HG02798 (cell line): Measurements from ENCODE around the gene ZBTB45.

Source experiments
- ATAC-seq: cut with Tn5 transposase; IDR thresholded peaks from one replicate; pipeline ENCODE4 v1.9.1; 2021; ENCODE audit warnings: mild to moderate bottlenecking; ENCODE audit not compliant: unreplicated experiment, poor library complexity

ZBTB45 gene

GRCh38 chr19:58519355-58520256, at the start of gene ZBTB45:
TSS of gene ZBTB45 (minus strand) at chr19:58519810. CDS start at chr19:58517673, 2,137 bp downstream.
- ATAC-seq = peak; percentile 85

DNA sequence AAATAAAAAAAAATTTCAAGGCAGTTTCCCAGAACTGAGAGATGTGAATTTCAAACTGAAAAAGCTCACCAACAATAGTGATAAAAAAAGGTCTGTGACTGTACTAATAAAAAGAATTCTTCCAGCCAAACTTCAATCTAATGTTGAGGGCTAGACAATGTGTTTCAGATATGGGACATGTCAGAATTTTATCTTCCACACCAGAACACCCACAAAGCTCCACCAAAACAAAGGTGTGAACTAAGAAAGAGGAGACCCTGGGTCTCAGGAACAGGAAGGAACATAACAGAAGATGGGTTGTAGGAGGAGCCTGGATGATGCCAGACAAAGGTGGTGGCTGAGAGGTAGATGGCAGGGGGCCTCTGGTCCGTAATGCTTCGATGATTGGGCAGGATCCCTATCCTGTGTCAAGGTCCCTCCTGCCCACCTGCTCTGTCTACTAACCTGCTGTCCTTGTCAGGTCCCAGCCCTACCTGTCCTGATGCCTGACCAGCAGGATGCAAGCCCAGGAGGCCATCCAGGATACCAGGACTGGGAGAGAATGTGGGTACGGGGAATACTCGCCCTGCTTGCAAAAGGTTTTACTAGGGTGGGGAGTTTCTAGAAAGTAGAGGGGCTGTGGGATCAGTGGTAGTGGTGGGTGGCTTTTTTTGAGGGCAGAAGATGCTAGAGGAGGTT, 49.0 kb upstream of the ZBTB45 start:
- ATAC-seq = no peak

GRCh38 chr19:58566989-58567388, 47.4 kb upstream of the ZBTB45 start:
- ATAC-seq = no peak

- ATAC-seq = no peak
These were observed 44.2 kb upstream of the ZBTB45 start for GRCh38 chr19:58563823-58564222.

DNA sequence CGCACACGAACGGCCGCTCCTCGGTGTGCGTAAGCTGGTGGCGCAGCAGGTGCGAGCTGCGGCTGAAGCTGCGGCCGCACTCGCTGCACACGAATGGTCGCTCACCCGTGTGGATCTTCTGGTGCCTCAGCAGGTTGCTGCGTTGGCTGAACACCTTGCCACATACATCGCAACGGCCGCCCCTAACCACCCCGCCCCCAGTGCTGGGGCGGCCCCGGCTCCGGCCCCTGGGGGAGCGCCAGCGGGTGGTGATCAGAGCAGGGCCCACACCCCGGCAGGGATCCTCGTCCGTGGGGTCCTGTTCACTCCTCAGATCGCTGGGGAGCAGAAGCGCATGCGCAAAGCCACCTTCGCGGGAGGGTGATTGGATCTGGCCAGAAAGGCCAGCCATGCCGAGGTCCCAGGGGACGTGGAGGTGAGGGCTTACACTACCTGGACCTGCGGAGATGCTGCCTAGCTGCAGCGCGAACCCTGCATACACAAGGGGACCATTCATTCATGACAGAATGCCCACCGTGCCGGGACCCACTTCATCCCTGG, 43.5 kb upstream of the ZBTB45 start:
- no peak for ATAC-seq

- ATAC-seq = no peak
These were observed 42.8 kb upstream of the ZBTB45 start for GRCh38 chr19:58562122-58563033.

DNA sequence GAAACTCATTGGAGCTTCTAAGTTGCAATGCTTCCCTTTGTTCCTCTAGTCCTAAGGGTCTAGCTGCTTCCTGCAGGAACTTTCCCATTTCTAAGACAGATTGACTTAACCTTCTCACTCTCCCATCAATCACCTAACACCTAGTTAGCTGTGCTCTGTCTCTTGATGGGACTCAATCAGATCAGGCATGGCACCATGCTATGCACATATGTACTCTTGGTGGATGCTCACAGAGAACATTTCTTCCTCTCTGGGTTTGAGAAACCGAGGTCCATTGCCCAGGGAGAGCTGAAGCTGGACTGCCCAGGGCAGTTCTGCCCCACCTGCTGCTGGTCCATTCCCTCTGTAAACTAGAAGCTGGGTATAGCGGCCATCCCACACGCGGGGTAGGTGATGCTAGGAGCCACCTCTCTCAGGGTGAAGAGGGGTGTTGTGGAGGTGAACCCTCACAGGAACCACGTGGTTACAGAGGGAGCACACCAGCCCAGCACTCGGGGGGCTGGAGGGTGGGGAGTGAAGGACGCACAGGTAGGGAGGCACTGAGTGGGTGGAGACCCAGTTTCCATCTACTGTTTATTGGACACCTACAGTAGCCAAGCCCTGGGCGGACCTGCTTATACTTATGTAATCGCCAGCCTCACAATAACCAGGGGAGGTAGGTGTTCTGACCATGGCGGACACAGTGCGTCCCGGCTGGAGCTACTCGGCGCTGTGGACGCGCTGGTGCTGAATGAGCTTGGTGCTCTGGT, 41.9 kb upstream of the ZBTB45 start:
- no peak for ATAC-seq

DNA sequence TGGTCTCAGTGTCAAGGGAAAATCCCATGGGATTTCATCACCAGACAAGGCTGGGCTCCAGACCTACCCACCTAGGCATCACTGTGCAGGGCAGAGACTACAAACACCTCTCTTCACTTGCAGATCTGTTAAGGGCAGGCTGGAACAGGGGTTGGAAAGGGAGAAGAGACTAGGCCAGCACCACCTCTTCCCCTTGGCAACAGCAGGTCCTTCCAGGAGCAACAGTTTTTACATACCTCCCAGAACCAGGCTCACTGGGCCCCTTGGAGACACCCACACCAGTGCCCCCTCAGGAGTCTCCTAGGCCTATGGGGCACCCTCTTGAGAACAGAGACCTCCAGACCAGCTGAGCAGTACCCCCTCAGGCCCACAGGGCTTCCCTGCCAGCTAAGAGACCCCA, 41.3 kb upstream of the ZBTB45 start:
- ATAC-seq = no peak

- no peak for ATAC-seq
These were observed 40.6 kb upstream of the ZBTB45 start for GRCh38 chr19:58560007-58560887.

DNA sequence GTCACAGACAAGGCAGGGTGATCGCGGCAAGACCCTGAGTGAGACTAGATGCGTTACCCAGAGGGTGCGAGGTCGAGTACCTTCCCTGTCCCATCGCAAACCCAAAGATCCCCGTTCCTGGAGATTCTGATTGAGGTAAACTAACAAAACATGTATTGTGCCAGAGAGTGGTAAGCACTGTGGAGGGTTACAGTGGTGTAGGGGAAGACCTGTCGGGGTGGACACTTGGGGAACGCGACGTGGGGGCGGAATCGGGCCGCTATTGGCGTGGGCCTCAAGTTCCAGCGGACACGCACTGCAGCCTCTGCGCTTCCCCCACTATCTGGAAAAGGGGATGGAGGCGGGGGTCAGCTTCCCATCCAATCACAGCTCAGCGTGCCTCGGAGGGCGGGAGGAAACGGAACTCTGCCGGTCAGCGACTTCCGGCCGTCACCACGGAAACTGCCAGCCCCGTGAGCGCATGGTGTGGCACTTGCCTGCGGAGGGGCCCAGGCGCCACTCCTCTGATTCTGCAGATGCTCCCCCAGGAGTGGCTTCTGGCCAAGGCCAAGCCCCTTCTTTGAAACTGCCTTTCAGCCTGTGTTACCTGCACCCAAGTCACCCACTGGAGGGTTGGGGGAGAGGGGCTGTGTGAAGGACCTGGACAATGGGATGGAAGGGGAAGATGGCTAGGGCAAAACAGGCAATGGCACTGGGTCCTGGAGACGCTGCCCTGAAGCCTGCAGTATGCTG, 39.8 kb upstream of the ZBTB45 start:
- peak; percentile 26 for ATAC-seq

- ATAC-seq = peak; percentile 62
These were observed 39.1 kb upstream of the ZBTB45 start for GRCh38 chr19:58558623-58559274.

DNA sequence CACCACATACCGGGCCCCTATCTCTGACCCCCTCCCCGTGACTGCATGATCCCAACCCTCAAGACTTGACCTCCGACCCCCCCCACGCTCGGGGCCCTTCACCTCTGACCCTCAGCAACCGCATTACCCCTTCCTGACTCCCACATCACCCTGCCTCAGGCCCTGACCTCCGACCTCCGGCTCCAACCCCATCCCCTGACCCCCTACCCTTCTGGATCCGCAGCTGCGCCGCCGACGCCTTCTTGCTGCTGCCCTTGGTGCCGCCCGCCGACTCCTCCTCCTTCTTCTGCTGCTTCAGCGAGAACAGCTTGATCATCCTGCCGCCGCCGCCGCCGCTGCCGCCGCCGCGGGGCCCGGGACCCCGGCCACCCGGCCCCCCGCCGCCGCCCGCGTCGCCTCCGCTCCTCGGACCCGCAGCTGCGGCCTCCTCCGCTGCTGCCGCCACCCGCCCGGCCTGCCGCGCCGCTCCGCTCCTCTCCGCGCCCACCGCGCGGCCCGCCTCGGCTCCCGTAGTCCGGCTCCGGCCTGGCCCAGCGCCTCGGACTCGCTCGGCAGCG, 38.5 kb upstream of the ZBTB45 start, which contains the start of gene UBE2M:
Gene UBE2M (minus strand): TSS at position 546 of the 557 bp plus-strand sequence. CDS start 230 bp downstream, at position 316.
- peak; percentile 0 for ATAC-seq

GRCh38 chr19:58557221-58558065, 37.8 kb upstream of the ZBTB45 start:
- no peak for ATAC-seq

DNA sequence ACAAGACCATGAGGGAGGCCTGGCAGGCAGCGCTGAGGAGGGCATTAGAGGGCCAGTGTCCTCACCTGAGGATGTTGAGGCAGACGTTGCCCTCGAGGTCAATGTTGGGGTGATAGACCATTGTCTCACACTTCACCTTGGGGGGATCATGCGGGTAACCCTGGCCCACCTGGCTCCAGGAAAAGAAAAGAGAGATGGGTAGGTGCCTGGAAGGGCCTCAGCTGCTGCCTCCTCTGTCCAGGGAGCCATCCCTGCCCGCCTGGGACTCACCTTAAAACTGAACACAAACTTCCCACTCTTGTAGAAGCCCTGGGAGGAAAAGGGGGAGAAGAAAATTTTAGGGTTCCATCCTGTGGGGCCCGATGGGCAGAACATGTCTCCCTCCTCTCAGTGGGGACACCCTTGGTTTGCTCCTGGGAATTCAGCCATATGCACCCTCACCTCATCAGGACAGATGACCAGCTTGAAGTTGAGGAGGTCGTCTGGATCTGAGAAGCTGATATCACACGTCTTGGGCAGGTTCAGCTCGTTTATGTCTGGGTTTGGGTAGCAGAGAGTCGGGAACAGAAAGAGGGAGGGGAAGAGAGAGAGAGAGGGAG, 37.1 kb upstream of the ZBTB45 start:
- no peak for ATAC-seq

DNA sequence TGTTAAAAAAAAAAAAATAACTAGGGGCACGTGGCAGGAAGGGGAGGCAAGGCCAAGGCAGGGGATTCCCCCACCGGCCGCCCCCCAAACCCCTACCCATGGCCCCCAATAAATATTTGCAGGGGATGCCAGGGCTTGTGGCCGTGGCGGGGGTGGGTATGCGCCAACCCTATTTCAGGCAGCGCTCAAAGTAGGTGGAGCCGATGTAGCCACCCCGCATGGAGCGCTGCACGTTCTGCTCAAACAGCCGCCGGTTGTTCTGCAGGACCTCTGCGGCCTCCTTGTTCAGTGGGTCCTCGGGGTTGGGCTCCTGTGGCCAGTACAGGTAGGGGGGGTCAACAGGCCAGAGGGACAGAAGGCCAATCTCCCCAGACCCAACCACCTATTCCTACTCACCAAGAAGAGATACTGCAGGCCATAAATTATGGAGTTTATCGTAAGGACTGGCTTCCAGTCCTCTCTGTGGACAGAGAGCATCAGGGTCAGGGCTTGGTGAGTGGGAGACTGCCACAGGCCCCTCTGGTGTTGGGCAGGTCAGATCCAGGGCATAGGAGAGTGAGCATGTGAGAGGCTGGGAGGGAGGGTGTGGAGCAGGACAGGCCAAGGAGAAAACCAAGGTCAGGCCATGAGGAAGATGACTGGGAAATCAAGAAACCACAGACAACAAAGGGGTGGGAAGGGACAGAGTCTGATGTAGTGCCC, 36.5 kb upstream of the ZBTB45 start:
- ATAC-seq = no peak
